KMS-11 (cell line): ENCODE data around the gene MAD2L1BP.

Source experiments
- H2AFZ ChIP-seq: fragments of 200-600 bp; sonication (generic); 2 replicates; pipeline ENCODE4 v1.6.1; 2016; ENCODE audit warnings: antibody characterized with exemption, mixed run types, low read depth
- H3K27ac ChIP-seq: fragments of 200-600 bp; sonication (generic); 2 replicates; pipeline ENCODE4 v1.6.1; 2016; ENCODE audit warnings: mild to moderate bottlenecking, mixed run types
- H3K27me3 ChIP-seq: fragments of 200-600 bp; sonication (generic); 2 replicates; pipeline ENCODE4 v1.6.1; 2017; ENCODE audit warnings: mild to moderate bottlenecking, low read depth, mixed run types, moderate library complexity; ENCODE audit not compliant: insufficient read depth
- H3K36me3 ChIP-seq: fragments of 200-600 bp; sonication (generic); 2 replicates; pipeline ENCODE4 v1.6.1; 2017; ENCODE audit warnings: mild to moderate bottlenecking, mixed run types; ENCODE audit not compliant: insufficient read depth
- H3K4me1 ChIP-seq: fragments of 200-600 bp; sonication (generic); 2 replicates; pipeline ENCODE4 v1.6.1; 2016; ENCODE audit warnings: mild to moderate bottlenecking, low read depth, mixed run types; ENCODE audit not compliant: poor library complexity, severe bottlenecking
- H3K4me2 ChIP-seq: fragments of 200-600 bp; sonication (generic); 2 replicates; pipeline ENCODE4 v1.7.0; 2016; ENCODE audit warnings: mild to moderate bottlenecking, mixed run types
- H3K4me3 ChIP-seq: fragments of 200-600 bp; sonication (generic); IDR thresholded peaks from 2 replicates; pipeline ENCODE4 v1.6.1; 2017; ENCODE audit warnings: low read depth, low read length, mixed read lengths; ENCODE audit not compliant: insufficient read depth
- H3K79me2 ChIP-seq: fragments of 200-600 bp; sonication (generic); 2 replicates; pipeline ENCODE4 v1.6.1; 2016; ENCODE audit warnings: low read depth, mixed run types; ENCODE audit not compliant: insufficient read depth
- H3K9ac ChIP-seq: fragments of 200-600 bp; sonication (generic); 2 replicates; pipeline ENCODE4 v1.6.1; 2016; ENCODE audit warnings: mild to moderate bottlenecking, mixed run types
- H4K20me1 ChIP-seq: fragments of 200-600 bp; sonication (generic); 2 replicates; pipeline ENCODE4 v1.6.1; 2016; ENCODE audit warnings: mild to moderate bottlenecking, mixed run types; ENCODE audit not compliant: insufficient read depth
- CTCF ChIP-seq: fragments of 200-600 bp; sonication (generic); conservative IDR thresholded peaks from 2 replicates; pipeline ENCODE4 v1.6.1; 2017; ENCODE audit warnings: low read depth, mild to moderate bottlenecking, antibody characterized with exemption, low read length, moderate library complexity, mixed read lengths

The MAD2L1BP gene

DNA sequence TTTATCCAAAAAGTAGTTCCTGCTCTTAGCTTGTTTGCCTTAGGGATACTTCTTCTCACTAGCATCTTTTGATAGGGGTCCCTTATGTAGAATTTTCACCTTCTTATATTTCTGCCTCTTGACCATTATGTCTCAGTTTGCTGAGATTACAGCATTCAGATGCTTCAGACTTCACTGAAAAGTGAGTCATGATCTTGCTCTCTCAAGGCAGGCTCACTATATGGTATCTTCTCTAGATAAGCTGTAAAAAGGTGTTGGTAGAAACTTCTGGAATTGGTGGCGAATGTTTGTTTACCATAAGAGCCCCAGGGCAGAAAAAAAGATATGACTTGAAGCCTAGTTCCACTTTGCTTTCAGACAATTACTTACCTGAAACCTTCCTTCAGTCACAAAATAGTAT lies 26.2 kb upstream of the MAD2L1BP start:
- H3K36me3 ChIP-seq, result no peaks in the 10 kb centered on the region
- no peak overlapping the region for H3K4me3 ChIP-seq
- no peak overlapping the region for H3K27ac ChIP-seq
- no peaks in the 10 kb centered on the region for H4K20me1 ChIP-seq
- H3K9ac ChIP-seq, result no peak overlapping the region
- no peak for TF ChIP-seq CTCF
- no peaks in the 10 kb centered on the region for H3K27me3 ChIP-seq
- H3K4me1 ChIP-seq, result no peaks in the 10 kb centered on the region
- no peaks in the 10 kb centered on the region for H3K79me2 ChIP-seq
- H3K4me2 ChIP-seq, result no peak overlapping the region
- no peak overlapping the region for H2AFZ ChIP-seq

- Histone ChIP-seq H3K79me2 (no peaks in the 10 kb centered on the region), H4K20me1 (no peaks in the 10 kb centered on the region), H3K27ac (no peak overlapping the region), H2AFZ (no peak overlapping the region), H3K4me3 (no peak overlapping the region), H3K4me1 (no peaks in the 10 kb centered on the region), H3K36me3 (no peaks in the 10 kb centered on the region), H3K9ac (no peak overlapping the region), H3K4me2 (no peak overlapping the region), H3K27me3 (no peaks in the 10 kb centered on the region)
- TF ChIP-seq CTCF, result no peak
Observed at GRCh38 chr6:43610431-43610830, 25.2 kb upstream of the MAD2L1BP start.

DNA sequence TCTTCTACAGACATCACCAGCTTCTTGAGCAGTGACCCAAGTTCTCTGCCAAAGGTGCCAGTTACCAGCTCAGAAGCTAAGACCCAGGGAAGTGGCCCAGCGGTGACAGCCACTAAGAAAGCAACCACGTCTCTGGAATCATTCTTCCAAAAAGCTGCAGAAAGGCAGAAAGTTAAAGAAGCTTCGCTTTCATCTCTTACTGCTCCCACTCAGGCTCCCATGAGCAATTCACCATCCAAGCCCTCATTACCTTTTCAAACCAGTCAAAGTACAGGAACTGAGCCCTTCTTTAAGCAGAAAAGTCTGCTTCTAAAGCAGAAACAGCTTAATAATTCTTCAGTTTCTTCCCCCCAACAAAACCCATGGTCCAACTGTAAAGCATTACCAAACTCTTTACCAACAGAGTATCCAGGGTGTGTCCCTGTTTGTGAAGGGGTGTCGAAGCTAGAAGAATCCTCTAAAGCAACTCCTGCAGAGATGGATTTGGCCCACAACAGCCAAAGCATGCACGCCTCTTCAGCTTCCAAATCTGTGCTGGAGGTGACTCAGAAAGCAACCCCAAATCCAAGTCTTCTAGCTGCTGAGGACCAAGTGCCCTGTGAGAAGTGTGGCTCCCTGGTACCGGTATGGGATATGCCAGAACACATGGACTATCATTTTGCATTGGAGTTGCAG lies 21.8 kb upstream of the MAD2L1BP start:
- H3K4me2 ChIP-seq, result no peak overlapping the region
- H2AFZ ChIP-seq, result no peak overlapping the region
- TF ChIP-seq CTCF, result no peak
- no peak overlapping the region for H3K4me3 ChIP-seq
- H4K20me1 ChIP-seq, result no peaks in the 10 kb centered on the region
- H3K9ac ChIP-seq, result no peak overlapping the region
- H3K4me1 ChIP-seq, result no peaks in the 10 kb centered on the region
- H3K27me3 ChIP-seq, result no peaks in the 10 kb centered on the region
- no peaks in the 10 kb centered on the region for H3K36me3 ChIP-seq
- no peak overlapping the region for H3K27ac ChIP-seq
- H3K79me2 ChIP-seq, result no peaks in the 10 kb centered on the region

GRCh38 chr6:43614396-43614730 lies 21.3 kb upstream of the MAD2L1BP start:
- Histone ChIP-seq H4K20me1 (no peaks in the 10 kb centered on the region), H3K79me2 (no peaks in the 10 kb centered on the region), H3K27me3 (no peaks in the 10 kb centered on the region), H3K4me2 (no peak overlapping the region), H3K4me3 (no peak overlapping the region), H2AFZ (no peak overlapping the region), H3K27ac (no peak overlapping the region), H3K9ac (no peak overlapping the region), H3K36me3 (no peaks in the 10 kb centered on the region), H3K4me1 (no peaks in the 10 kb centered on the region)
- TF ChIP-seq CTCF, result no peak
